Measurements from ENCODE around the gene CCRL2.

DNA sequence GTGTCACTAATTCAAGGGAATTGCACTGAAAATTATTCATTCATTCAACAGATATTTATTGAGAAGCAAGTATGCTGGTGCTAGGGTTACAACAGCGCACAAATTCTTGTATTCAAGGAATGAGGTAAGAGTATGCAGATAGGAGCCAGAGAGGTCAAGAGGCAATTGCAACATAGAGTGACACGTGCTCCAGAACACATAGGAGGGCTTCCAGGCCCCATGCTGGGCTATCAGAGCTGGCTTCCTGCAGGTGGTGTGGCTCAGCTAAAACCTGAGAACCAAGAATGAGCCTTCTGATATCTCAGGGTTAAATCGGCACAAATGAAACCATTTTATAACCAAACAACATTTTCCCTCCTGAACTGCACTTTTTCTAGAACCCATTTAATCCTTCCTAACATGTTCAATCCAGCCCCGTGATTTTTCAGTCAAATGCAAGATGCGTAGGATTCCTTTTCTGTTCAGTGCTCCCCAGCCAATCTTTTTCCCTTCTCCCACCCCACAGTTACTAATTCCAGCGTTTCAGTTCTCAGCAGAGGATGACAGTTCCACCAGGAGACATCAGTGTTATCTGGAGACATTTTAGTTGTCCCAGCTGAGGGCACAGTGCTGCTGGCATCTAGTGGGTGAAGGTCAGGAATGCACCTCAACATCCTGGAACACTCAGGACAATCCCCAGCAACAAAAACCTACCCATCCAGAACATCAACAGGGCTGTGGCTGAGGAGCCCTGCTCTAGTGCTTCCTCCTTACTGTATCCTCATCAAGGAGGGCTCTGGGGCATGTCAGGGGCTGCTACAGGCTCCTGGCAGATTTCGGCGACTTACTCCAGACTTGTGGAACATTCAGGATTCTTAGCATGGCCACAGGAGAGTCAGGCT is 13.3 kb upstream of the CCRL2 start:
- TF ChIP-seq SUZ12 (IDR thresholded peaks at IDR 0.05; ENCODE audit: extremely low read depth, insufficient read depth, insufficient read length) (no peak), ZNF274 (IDR thresholded peaks at IDR 0.05; ENCODE audit: low read depth, low read length) (no peak), YY1 (IDR thresholded peaks at IDR 0.05; ENCODE audit: insufficient read depth, insufficient read length) (no peak)

All from NT2/D1 (cell line).